Measurements from ENCODE around the gene EVI5L. TPM values are rescaled to one million over a fixed set of nuclear protein-coding genes. Genes with fewer than 3 reads are reported as not detected.

The EVI5L gene
- total RNA-seq, 1 experiment from 2014 or later: 25.7 TPM

GRCh38 chr19:7901337-7901736 lies 71.3 kb downstream of the EVI5L start:
- intact Hi-C loops (cut with micrococcal nuclease): loop anchor here (5.0 kb wide), 1 partner anchor 49 kb away; no protein-coding TSS in a partner anchor
- Mint-ChIP-seq H3K27me3 (ENCODE audit: insufficient read depth, unreplicated experiment) (no peaks in the 10 kb centered on the region), H3K36me3 (ENCODE audit: insufficient read depth, unreplicated experiment) (peaks cover 27% of the 10 kb centered on the region), H3K4me3 (ENCODE audit: unreplicated experiment) (peak overlapping the region; percentile 50), H3K4me1 (ENCODE audit: insufficient read depth, unreplicated experiment) (peaks cover 32% of the 10 kb centered on the region), H3K9me3 (ENCODE audit: unreplicated experiment) (no peaks in the 10 kb centered on the region), H3K27ac (ENCODE audit: low read depth, unreplicated experiment) (peak overlapping the region; percentile 46)
- no TSS peak for BruUV-seq (replicated peaks)
- no peak for TF ChIP-seq CTCF (IDR thresholded peaks at IDR 0.05; ENCODE audit: unreplicated experiment)
- ChIA-PET CTCF (interaction anchor here (0.6 to 2.7 kb wide), 14 partner anchors 12 to 938 kb away, joined by 3 to 18 read pairs (median 5); partner anchors contain the start of gene TRAPPC5), POLR2A (interaction anchor here (0.6 to 8.7 kb wide), 22 partner anchors 12 to 623 kb away, joined by 3 to 91 read pairs (median 4); partner anchors contain the start of genes LRRC8E, PET100, SNAPC2 and TIMM44)
- DNase-seq (ENCODE audit: unreplicated experiment): peak; percentile 94

- peak overlapping the region; percentile 97 for H3K4me3 Mint-ChIP-seq (ENCODE audit: unreplicated experiment)
- TSS peak; percentile 80 for BruUV-seq (replicated peaks)
- H3K27ac Mint-ChIP-seq (ENCODE audit: low read depth, unreplicated experiment): peak overlapping the region; percentile 98
- TF ChIP-seq CTCF (IDR thresholded peaks at IDR 0.05; ENCODE audit: unreplicated experiment): no peak
- ChIA-PET CTCF (interaction anchor here (0.9 to 2.0 kb wide), 5 partner anchors 18 to 53 kb away, joined by 3 to 12 read pairs (median 4); no protein-coding TSS in a partner anchor), POLR2A (interaction anchor here (0.6 to 8.7 kb wide), 19 partner anchors 9 to 273 kb away, joined by 3 to 91 read pairs (median 5); partner anchors contain the start of genes EVI5L, LRRC8E, PET100 and SNAPC2)
- H3K4me1 Mint-ChIP-seq (ENCODE audit: insufficient read depth, unreplicated experiment): peaks cover 32% of the 10 kb centered on the region
- H3K9me3 Mint-ChIP-seq (ENCODE audit: unreplicated experiment): no peaks in the 10 kb centered on the region
- peaks cover 27% of the 10 kb centered on the region for H3K36me3 Mint-ChIP-seq (ENCODE audit: insufficient read depth, unreplicated experiment)
- intact Hi-C loops (cut with micrococcal nuclease): loop anchor here (1.0 to 5.0 kb wide), 2 partner anchors 34 to 51 kb away; no protein-coding TSS in a partner anchor
- no peaks in the 10 kb centered on the region for H3K27me3 Mint-ChIP-seq (ENCODE audit: insufficient read depth, unreplicated experiment)
- DNase-seq (ENCODE audit: unreplicated experiment): no peak
These were observed 72.8 kb downstream of the EVI5L start for GRCh38 chr19:7902796-7903243.

GRCh38 chr19:7903244-7904073 lies 73.4 kb downstream of the EVI5L start, which contains the start of gene MAP2K7:
TSS of gene MAP2K7 (plus strand) at chr19:7903877. CDS start at chr19:7903945, 68 bp downstream.
- Mint-ChIP-seq H3K4me1 (ENCODE audit: insufficient read depth, unreplicated experiment) (peaks cover 32% of the 10 kb centered on the region), H3K4me3 (ENCODE audit: unreplicated experiment) (peak within 1 kb of the TSS; percentile 97), H3K36me3 (ENCODE audit: insufficient read depth, unreplicated experiment) (peaks cover 28% of the 10 kb centered on the region), H3K27me3 (ENCODE audit: insufficient read depth, unreplicated experiment) (no peaks in the 10 kb centered on the region), H3K9me3 (ENCODE audit: unreplicated experiment) (no peaks in the 10 kb centered on the region), H3K27ac (ENCODE audit: low read depth, unreplicated experiment) (peak within 1 kb of the TSS; percentile 98)
- DNase-seq (ENCODE audit: unreplicated experiment): peak; percentile 100
- ChIA-PET CTCF (interaction anchor here (0.7 to 1.2 kb wide), 10 partner anchors 10 to 98 kb away, joined by 3 to 12 read pairs (median 4); no protein-coding TSS in a partner anchor), POLR2A (interaction anchor here (0.6 to 8.7 kb wide), 25 partner anchors 8 to 284 kb away, joined by 3 to 91 read pairs (median 4); partner anchors contain the start of genes EVI5L, LRRC8E, PET100 and SNAPC2)
- intact Hi-C loops (cut with micrococcal nuclease): loop anchor here (1.0 to 5.0 kb wide), 2 partner anchors 34 to 51 kb away; no protein-coding TSS in a partner anchor
- BruUV-seq (replicated peaks): no TSS peak
- peak; percentile 42 for TF ChIP-seq CTCF (IDR thresholded peaks at IDR 0.05; ENCODE audit: unreplicated experiment)
